GM18520 (cell line): ENCODE measurements around the gene P3H2.
"Not testable (repeated sequence)": the region's sequence is repeated elsewhere in the genome, so short reads cannot be mapped to it uniquely, and the experiment has no call there.

Experiments
- ATAC-seq: cut with Tn5 transposase; IDR thresholded peaks from one replicate; pipeline ENCODE4 v1.9.1; 2021; ENCODE audit not compliant: unreplicated experiment

Gene P3H2

DNA sequence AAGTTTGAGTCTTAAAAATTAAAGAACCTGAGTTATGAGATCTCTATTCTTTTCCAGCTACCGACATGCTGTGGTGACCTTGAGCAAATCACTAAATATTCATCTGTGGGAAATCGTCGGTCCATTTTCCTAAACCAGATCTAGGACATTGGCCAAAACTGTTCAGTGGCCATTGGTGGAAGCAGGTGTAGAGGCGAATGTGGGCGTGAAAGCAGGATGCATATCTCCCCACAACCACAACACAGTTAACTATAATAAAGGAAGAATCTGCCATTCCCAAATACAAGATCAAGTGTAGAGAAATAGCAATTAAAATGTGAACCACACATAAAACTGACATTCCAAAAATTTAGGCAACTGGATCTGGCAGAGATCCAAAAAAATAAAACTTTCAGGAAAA, 129.9 kb downstream of the P3H2 start:
- ATAC-seq, result no peak

DNA sequence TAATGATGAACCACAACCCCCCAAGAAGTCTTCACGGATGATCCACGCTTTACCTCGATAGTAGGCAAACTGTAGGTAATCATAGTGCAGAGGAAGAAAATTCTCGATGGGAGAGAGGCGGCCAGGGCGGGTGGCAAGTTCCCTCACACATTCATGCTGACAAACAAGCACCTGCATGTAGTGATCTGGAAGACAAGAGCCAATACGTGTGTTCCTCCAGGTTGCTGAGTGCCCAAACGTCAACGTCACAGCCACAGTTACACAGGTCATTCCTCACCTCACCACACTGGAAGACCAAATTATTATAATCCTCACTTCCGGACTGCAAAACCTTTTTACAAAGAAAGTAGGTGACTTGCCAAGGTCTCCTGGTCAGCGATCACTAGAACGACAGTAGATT, 131.8 kb downstream of the P3H2 start:
- ATAC-seq, result no peak

DNA sequence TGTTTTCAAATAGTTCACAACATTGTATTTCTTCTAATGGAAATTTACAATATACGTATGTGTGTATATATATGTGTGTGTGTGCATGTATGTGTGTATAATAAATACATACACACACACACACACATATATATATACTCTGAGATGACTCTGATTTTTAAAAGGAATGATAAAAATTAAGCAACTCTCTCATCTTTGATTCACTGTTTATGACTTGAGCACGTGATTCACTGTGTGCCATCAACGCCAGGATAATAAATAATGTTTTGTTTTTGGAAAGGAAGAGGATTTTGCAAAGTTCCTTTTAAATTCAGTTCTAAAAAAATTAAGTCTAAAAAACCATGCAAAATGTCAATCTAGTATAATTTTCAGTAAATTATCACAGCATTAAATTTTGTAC, 132.4 kb downstream of the P3H2 start:
- ATAC-seq, result no peak

DNA sequence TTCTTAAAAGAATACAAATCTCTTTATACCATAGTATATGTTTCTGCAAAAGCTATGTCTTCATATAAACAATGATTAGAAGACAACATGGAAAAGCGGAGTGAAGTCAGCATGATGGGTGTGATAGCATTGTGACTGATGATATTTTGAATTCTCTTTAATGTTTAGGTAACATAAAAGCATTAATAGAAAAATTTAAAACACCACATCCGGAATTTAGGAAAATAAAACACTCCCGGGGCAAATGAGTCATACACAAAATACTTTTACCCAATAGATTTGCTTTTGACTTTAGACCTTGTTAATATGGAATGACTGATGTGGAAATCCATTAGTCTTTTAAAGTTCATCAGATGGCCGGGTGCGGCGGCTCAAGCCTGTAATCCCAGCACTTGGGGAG, 134.7 kb downstream of the P3H2 start:
- ATAC-seq, result no peak

DNA sequence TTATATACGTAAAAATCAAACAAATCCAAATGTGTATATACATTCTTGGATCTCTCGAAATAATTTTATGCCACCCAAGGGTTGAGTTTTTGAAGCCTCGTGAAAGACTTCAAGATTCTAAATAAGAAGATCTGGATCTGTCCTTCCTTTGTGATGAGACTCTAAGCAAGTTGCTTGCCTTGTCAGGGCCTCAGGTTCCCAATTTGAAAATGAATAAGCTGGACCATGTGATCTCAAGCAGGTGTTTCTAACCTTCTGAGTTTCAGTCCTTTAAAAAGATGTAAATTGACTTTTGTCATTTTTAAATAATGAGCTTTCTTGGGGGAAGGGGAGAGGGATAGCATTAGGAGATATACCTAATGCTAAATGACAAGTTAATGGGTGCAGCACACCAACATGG, 137.1 kb downstream of the P3H2 start:
- no peak for ATAC-seq

DNA sequence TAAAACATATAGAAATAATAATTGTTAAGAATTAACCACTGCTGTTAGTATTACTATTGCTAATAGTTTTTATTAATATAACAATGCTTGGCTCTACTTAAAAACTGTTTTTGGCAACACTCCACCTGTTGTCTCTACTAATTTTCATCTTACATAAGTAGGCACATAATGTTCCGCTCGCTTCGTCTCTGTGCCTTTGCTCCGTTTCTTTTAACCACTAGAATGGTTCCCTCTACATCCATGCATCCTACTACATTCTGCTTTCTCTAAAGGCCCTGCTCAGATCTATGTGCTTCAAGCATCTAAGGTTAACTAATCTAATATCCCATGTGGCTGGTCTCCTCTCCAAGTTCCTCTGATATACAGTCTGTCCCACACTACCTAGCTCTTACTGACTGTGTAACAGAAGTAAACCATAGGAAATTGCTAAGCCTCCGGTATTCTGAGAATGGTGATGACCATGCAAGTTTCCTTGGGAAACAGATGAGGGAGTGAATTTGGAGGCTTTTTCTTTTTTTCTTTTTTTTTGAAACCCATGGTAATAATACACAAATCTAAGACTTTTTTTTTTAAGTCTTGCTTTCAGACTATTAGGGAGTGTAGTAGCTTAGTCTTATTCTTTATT, 138.3 kb downstream of the P3H2 start:
- ATAC-seq, result no peak

DNA sequence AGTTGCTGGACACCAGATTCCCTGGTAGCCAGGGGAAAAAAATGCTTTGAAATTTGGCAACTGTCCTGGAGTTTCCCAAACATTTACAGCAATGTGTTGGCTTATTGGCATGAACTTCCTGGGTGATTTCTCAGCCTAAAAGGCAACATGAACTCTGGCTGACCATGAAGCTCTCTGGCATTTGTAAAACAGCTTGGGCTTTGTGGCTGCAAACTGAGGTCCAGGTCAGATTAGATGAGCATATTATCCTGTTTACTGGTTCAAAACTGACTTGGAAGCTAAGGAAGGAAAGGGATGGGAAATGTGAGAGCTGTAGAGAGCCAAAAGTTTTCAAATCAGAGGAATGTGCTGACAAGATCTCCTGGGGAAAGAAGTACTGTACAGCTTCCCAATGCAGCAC, 139.0 kb downstream of the P3H2 start:
- no peak for ATAC-seq

DNA sequence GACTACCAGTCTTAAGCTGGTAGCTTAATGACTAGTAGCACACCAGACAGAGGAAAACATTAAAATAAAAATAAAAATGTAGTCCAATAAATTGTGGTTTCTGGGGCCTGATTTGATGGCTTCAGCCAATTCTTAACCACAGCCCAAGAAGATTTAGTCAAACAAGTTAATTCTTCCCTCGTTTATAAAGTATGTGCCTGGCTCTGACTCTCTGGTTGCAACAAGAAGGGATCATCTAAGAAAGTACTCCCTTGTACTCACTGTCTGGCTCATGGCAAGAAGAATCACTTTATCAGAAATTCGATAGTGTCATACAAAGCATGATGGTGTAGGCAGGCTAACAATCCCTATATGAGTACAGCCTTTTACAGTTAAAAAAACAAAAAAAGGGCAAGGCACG, 141.9 kb downstream of the P3H2 start:
- no peak for ATAC-seq

DNA sequence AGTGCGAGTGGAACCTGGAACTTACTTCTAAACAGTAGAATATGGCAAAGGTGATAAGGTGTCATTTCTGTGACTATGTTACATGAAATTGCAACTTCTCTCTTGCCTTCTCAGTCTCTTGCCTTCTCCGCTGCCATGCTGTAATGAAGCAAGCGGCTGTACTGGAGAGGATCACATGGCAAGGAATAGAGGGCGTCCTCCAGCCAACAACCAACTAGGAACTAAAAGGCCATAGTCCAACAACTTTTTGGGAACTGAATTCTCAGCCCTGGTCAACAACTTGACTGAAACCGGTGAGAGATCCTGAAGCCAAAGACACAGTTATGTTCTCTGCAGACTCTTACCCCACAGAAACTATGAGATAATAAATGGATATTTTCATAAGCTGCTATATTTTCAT, 143.5 kb downstream of the P3H2 start:
- ATAC-seq, result no peak

DNA sequence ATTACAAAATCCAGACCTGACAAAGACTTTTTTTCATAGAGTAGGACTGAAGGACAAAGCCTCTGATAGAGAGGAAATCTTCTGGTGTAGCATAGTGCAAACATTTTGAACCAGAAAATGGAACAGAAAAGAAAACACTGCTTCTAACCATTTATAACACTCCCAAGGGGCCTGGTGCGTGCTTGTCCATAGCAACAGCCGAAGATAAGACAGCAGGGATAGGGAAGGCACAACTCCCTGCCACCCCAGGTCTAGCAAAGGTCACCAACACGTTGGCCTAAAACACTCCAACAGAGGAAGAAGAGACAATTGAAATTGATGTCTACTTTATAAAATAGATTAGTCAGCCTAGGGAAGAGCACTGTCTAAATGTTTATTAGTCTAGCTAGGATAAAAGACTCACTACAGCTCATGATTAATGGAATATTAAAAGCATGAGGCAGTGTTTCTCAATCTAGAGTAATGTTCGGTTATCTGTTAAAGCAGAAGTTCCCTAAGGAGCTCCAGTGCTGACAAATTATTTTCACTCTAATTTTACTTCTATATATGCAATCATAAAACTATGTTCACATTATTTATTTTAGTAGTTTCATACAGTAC, 145.2 kb downstream of the P3H2 start:
- no peak for ATAC-seq

DNA sequence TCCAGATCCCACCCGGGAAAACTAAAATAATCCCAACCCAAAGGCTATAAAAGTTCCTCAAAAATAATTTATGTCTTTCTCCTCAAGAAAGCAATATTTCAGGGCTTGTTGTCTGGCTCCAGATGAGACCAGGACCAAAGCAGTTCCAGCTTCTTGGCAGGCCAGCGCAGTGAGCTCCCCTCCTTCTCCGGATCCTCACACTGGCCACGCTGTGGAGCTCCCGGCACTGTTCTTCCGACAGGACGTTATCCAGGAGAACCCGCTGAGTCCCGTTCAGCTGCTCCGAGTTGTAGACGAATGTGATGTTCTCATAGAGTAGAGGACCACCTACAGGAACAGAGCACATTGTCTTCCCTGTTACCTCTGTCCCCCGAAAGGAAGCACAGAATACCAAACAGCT, 146.3 kb downstream of the P3H2 start:
- ATAC-seq, result no peak

DNA sequence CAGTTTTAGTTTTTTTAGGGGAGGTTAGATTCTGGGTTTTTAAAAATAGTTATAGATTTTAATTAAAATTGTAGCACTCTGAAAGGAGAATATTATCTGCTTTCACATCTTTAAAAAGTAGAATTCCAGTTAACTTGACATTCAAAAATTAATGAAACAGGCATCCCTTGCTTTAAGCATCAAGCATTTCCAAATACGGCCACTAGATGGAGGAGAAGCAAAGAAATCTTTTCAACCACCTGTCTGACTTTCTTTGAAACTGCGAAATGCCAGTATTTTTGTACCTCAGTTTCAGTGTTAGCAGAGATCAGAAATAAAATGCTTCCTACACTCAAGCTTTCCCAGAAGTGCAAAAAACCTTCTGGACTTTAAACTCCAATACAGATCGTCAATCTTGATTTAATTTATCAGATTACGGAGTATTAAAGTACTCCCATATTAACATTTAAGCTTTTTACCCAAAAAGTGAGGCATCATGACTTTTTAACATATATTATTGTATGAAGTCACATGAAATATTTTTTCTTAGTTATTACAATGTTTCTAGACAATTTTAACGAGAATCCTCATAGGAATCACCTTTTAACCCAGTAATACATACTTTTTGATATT, 153.3 kb downstream of the P3H2 start:
- no peak for ATAC-seq

DNA sequence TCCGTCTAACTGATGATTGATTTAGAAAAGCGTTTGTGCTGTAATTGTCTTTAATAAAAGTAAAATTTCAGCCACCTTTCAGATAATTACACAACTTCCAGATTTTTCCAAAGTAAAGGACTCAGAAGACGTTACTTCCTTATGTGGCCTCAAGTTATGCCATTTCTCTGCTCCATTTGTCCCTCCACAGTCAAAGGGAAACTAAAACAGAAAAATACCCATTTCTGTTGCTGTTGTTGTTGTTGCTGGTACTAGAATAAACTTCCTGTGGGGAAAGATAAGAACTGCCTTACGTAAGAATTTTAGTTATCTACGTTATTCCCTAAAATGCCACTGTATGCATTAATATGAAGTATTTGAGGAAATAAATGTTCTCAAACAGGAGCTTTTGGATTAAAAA, 153.9 kb downstream of the P3H2 start:
- ATAC-seq, result no peak

DNA sequence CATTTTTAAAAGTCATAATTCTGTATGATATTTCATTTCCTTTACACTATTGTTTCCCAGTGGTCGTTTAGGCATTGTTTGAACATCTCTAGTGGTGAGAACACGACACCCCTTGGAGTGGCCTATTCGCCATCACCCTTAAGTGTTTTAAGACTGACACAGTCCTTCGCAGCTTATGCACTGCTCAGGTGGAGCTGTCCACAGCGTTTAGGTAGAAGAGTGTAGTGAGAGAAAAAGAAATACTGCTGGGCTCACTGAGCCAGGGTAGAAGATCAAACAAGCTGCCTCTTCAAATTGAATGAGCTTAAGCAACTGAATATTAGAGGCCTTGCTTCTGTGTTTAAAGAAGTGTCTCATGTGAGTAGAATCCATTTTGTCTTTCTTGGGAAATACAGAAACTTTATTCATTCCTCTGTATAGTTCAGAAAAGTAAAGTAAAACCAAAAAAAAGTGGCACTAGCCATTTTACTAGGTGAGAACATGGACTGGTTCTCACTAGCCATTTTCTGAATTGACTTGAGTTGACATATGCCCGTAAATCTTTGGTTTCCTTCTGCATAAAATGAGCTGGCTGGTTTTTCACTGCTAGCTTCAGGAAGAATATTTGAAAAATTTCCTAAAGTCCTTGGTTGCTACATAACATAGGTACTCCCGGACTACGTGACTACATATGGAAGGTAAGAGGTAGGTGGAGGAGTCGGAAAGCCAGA, 155.9 kb downstream of the P3H2 start:
- ATAC-seq, result no peak

DNA sequence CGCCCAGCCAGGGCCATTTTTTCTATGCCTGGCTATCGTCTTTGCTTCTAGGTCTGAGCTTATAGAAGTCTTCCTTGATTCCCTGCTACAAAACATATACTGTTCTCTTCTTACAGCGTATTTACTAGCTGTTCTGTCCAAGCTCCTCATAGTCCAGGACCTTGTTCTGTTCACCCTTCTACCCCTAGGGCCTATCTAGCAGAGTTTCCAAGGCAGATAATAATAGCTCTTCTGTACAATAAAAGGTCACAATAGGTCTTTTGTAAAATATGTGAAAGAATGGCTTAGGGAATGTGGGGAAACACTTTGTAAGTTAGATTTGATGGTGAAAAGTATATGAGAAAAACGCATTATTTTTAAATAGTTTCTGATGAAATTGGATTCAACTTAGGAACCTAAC, 158.2 kb downstream of the P3H2 start:
- no peak for ATAC-seq

DNA sequence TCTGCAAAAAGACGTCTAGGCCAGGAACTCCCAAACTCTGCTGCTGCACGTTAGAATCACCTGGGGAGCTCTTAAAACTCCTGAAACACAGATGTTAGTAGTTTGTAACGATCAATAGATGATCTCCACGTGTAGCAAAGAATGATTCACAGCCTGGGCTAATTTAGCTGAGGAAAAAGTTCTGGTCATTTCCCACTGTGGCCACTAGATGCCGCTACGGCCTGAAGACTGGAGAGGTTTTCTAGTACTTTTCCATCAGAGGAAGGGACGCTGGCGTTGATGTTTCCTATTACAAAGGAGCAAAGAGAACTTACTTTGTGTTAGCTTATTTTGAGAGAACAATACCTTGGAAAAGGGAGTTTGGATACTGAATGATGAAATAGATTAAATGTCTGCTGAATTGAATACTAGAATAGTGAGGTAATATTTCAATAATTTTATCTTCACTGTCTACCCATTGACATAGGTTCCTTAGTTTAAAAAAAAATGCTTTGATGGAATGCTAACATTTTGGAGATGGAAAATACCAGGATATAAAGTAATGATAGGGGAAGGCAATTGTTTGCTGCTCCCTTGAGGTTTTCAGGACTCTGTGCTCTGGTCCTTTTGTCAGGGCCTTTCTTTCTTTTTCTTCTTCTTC, 159.1 kb downstream of the P3H2 start:
- ATAC-seq, result no peak

DNA sequence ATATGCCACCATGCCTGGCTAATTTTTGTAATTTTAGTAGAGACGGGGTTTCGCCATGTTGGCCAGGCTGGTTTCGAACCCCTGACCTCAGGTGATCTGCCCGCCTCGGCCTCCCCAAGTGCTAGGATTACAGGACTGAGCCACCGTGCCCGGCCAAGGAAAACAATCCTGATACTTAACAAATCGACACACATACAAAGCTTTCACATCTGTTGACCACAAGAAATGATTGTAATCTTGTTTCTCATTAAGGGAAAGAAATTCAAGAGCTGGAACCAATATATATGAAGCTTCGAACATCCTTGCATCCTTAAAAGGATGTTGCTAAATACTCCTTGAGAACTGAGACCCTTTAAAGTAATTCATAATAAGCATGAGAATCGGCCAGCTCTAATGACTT, 159.6 kb downstream of the P3H2 start:
- ATAC-seq, result not testable (repeated sequence)

DNA sequence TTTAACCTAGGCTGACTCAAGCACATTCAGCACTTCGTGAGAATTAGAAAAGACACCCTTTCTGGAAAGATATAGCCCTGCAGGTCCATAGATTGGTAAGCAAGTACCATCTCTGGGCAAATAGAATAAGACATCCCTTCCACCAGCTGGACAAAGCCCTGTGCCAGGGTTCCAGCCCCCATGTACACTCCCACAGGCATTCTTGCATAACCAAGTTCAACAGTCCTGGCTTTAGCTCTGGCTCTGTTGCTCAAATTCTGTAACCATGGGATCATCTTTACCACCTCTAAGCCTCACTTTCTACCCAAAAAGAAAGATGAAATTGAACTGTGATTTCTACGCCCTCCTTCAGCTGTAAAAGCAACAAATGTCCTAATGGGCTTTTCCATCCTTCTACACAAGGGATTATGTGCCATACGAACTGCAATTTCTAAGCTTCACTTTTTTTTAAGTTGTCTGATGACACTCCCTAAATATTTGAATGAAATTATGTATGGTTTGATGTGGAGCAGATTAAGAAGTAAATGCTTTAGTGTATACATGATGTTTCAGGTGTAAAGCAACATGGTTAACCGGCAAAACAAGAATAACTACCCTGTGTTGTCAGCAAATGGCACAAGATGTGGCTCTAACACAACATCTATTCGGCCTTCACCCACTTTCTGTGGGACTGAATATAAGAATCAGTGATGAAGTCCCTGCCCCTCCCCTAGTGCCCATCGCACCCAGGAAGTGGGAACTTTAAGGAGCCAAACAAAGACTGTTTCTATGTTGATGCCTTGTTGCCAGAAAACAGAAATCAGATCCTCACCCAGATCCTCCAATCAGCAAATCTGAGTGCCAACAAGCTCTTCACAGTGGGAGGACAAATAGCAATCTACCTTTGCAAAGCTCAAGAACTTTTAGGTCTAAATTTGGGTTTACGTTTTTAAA, 165.7 kb downstream of the P3H2 start:
- no peak for ATAC-seq

DNA sequence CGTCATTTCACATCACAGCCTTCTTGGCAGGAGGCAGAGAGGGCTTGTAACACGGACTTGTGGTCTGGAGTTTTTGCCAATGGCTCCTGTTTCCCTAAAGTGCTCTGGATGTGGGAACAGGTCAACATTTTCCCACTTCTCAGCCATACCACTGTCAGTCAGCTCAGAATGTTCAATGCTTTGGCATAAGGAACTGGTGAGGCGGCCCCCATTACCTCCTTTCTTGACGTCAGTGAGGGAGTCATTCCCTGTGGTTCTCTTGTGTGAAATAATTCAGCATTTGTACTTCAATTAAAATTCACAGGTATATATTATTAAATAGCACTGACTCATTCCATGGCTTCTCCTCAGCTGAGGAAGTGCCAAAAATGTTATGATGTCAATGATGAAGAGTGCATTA, 167.1 kb downstream of the P3H2 start:
- no peak for ATAC-seq

DNA sequence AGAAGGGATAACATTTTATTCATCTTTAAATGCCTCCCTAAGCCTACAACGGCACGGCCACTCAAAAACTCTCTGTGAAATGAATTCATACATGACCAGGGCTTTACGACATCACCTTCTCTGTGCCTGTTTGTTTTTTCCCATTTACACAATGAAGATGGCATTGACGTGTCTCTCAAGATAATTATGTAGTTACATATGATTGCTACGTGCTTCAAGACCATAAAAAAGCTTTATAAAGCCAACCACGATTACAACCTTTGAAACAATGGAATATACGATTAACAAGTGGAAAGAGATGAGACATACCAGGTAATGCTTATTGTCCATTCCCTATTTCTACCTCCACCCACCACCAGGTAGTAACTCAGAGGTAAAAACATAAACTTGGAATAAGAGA, 168.4 kb downstream of the P3H2 start:
- ATAC-seq, result no peak

DNA sequence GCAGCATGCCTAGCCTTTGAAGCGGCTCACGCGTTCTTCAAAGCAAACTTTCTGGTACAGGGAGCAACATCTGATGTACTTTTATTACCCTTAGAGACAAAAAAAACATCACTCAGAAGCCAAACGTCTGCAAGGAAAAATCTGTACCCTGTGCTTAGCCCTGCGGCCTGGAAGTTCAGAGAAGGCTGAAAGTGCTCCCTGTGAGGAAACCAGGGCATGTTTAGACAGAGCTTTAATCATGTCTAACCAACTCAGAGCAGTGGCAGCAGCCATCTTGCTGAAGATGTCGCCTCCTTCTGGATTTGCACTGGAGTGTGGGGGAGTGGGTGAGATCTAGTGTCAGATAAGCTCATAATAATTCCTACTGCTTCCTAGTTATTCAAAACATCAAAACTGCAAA, 170.4 kb downstream of the P3H2 start:
- ATAC-seq, result no peak
